ENCODE results near the gene ADCY4.

DNA sequence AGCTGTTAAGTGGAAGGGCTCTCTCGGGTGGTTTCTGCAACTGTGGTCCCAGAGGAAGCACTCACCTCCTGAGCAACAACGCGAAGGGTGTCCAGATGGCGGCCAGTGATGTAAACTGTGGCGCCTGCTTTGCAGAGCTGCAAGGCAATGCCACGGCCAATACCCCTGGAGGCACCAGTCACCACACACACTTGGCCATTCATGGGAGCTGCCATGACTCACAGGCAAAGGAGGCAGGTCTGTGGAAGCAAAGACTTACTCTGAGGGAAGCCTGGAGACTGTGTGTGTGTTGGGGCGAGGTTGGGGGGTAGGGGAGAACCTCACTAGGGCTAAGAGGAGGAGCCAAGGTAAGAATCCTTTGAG, 36.0 kb downstream of the ADCY4 start:
- TF ChIP-seq CTCF (IDR thresholded peaks at IDR 0.05) (no peak), POLR2A (IDR thresholded peaks at IDR 0.05) (no peak)

Measured in Peyer's patch (tissue), 4 donors.